Erythroblast (primary cell): ENCODE measurements around the gene PPP1R13B.

Experiments used
- GATA1 ChIP-seq: IDR thresholded peaks from 2 replicates; pipeline ENCODE4 v1.6.1; 2011; ENCODE audit warnings: low read depth, mild to moderate bottlenecking, control low read depth, low read length, moderate library complexity
- POLR2A ChIP-seq: IDR thresholded peaks from 2 replicates; pipeline ENCODE4 v1.6.1; 2011; ENCODE audit warnings: mild to moderate bottlenecking, low read length

DNA sequence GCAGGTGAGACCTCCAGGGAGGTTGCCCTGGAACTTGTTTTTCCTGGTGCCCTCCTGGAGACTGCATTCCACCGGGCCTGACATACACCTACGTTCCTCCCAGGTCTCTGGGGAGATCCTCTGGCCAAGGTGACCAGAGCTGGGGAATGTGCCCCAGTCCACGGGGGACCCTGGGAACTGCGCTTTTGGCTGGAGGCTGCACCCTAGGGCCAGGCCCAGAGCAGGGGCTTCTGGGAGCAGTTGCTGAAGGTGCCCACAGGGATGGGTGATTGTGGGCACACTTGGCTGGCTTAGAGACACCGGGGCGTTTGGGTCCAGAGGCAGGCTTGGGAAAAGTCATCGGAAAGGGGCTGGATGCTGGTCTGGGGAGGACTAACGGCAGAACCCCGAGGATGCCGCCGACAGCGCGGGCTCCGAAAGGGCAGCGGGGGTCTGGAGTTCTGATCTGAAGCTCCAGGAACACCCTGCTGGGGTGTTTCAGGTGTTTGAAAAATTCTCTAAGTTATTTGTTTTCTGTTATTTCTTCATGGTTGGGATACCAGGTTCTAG lies 44.4 kb upstream of the PPP1R13B start:
- TF ChIP-seq POLR2A (no peak), GATA1 (no peak)
